HepG2 (cell line): Measurements from ENCODE around the gene DOHH. TPM values are rescaled to one million over a fixed set of nuclear protein-coding genes. Genes with fewer than 3 reads are reported as not detected.

Source experiments
- ATAC-seq: fragments of 200-7000 bp; cut with Tn5 transposase; 3 replicates; pipeline ENCODE4 v1.9.1; 2020; ENCODE audit warnings: mild to moderate bottlenecking, moderate library complexity
- BruUV-seq: library from RNA; stranded (reverse); fragments of 400-500 nt; replicated peaks from 2 replicates; lab custom pipeline; 2021; lab: Mats Ljungman, UMichigan
- CTCF ChIA-PET: fragments of 300-600 bp; formaldehyde crosslinking; extraction: SDS; loops from one replicate; lab custom pipeline; 2021; ENCODE audit warnings: low total read pairs, inconsistent platforms, low intra/inter-chr PET ratio; lab: Yijun Ruan, JAX
- POLR2A ChIA-PET: fragments of 350-600 bp; sonication (Branson Sonifier 250); formaldehyde crosslinking; loops from one replicate; lab custom pipeline; 2020; ENCODE audit warnings: antibody characterized with exemption, inconsistent platforms; lab: Yijun Ruan, JAX
- DNase-seq: peaks from one replicate; pipeline ENCODE4 v3.0.0-alpha.2; 2015; ENCODE audit warnings: low spot score
- FAIRE-seq: peaks from 3 replicates; lab custom pipeline; 2011; peaks lifted over from hg19 to GRCh38; lab: Jason Lieb, UNC
- H2AFZ ChIP-seq: one replicate; pipeline ENCODE4 v1.6.1; 2011; ENCODE audit warnings: low read length, inconsistent platforms
- H3K27ac ChIP-seq: fragments of 300-600 bp; 3 replicates; pipeline ENCODE4 v1.8.0; 2011; ENCODE audit warnings: mixed run types, mild to moderate bottlenecking, mixed read lengths, low read length, inconsistent platforms; ENCODE audit not compliant: insufficient read depth; ENCODE audit errors: extremely low read length
- H3K27me3 ChIP-seq, 2 experiments: fragments of 200-600 bp in 1 of 2; 2 replicates in 1 of 2; 3 replicates in 1 of 2; pipeline versions ENCODE4 v1.6.0 to v1.8.0; 2011; ENCODE audit warnings: low read length in 2 of 2, mild to moderate bottlenecking in 2 of 2, moderate library complexity in 2 of 2, inconsistent platforms in 1 of 2; ENCODE audit not compliant: insufficient read depth in 2 of 2, control insufficient read depth in 1 of 2
- H3K36me3 ChIP-seq, 2 experiments: fragments of 200-600 bp in 1 of 2; replicated peaks in 1 of 2; 2 replicates in 1 of 2; 3 replicates in 1 of 2; pipeline versions ENCODE4 v1.5.1 to v1.8.0; 2011; ENCODE audit warnings: low read length in 2 of 2, inconsistent platforms in 1 of 2; ENCODE audit not compliant: insufficient read depth in 2 of 2, control insufficient read depth in 1 of 2
- H3K4me1 ChIP-seq: 2 replicates; pipeline ENCODE4 v1.5.1; 2012; ENCODE audit warnings: low read length, inconsistent platforms; ENCODE audit not compliant: insufficient read depth
- H3K4me2 ChIP-seq: 2 replicates; pipeline ENCODE4 v1.6.0; 2011; ENCODE audit warnings: low read depth, low read length, inconsistent platforms
- H3K4me3 ChIP-seq, 3 experiments: fragments of 200-600 bp in 1 of 3; sonication (generic), shearing (Covaris generic) in 1 of 3; replicated peaks in 1 of 3; 2 replicates each; pipeline ENCODE4 v1.5.1; 2011 to 2016; ENCODE audit warnings: low read length in 3 of 3, inconsistent platforms in 2 of 3, low read depth in 2 of 3, mild to moderate bottlenecking in 2 of 3, control low read depth in 1 of 3, mixed read lengths in 1 of 3; ENCODE audit not compliant: insufficient read depth in 1 of 3
- H3K79me2 ChIP-seq: one replicate; pipeline ENCODE4 v1.6.1; 2011; ENCODE audit warnings: low read length, inconsistent platforms; ENCODE audit not compliant: insufficient read depth
- H3K9ac ChIP-seq: 2 replicates; pipeline ENCODE4 v1.6.0; 2011; ENCODE audit warnings: mild to moderate bottlenecking, low read depth, low read length, inconsistent platforms; ENCODE audit not compliant: insufficient read depth
- H3K9me3 ChIP-seq: 2 replicates; pipeline ENCODE4 v1.5.1; 2012; ENCODE audit warnings: mild to moderate bottlenecking, low read length
- H4K20me1 ChIP-seq: 2 replicates; pipeline ENCODE4 v1.6.0; 2011; ENCODE audit warnings: inconsistent platforms, mild to moderate bottlenecking, low read length, moderate library complexity; ENCODE audit not compliant: insufficient read depth
- AGO2 ChIP-seq: fragments of 200-400 bp; formaldehyde crosslinking; optimal IDR thresholded peaks from 2 replicates; pipeline ENCODE3; 2017; ENCODE audit warnings: mild to moderate bottlenecking, low read depth, low read length, moderate library complexity
- HNF1B ChIP-seq: sonication (generic); formaldehyde crosslinking; IDR thresholded peaks from 2 replicates; pipeline ENCODE4 v1.5.1; 2020; ENCODE audit warnings: mild to moderate bottlenecking, moderate library complexity, missing genetic modification reagents
- PATZ1 ChIP-seq: sonication (generic); formaldehyde crosslinking; IDR thresholded peaks from 2 replicates; pipeline ENCODE4 v1.4.0; 2020; ENCODE audit warnings: missing genetic modification reagents
- ZNF609 ChIP-seq: sonication (generic); formaldehyde crosslinking; IDR thresholded peaks from 2 replicates; pipeline ENCODE4 v1.4.0; 2020; ENCODE audit warnings: mild to moderate bottlenecking, missing genetic modification reagents, borderline replicate concordance
- ZNF747 ChIP-seq: sonication (generic); formaldehyde crosslinking; IDR thresholded peaks from 2 replicates; pipeline ENCODE4 v1.8.1; 2023; ENCODE audit warnings: missing genetic modification reagents, mild to moderate bottlenecking, borderline replicate concordance
- WGBS: methylation state at CpG from one replicate; pipeline ENCODE4 v1.1.6; 2017; ENCODE audit warnings: low lambda C conversion rate; 5-methylcytosine and 5-hydroxymethylcytosine counted together
- in situ Hi-C: cut with HindIII; loops from 2 replicates; pipeline ENCODE4 v1.10.0; 2017; ENCODE audit warnings: low pct_unique_long_range_greater_than_20kb; ENCODE audit not compliant: extremely low pct_ligation_motif_present
- intact Hi-C: fragments of 100-400 bp; cut with micrococcal nuclease; formaldehyde crosslinking; loops from one replicate; pipeline ENCODE4 v1.10.0; 2022; ENCODE audit not compliant: unreplicated experiment
- polyA plus RNA-seq, 8 experiments: library from polyadenylated mRNA; depleted of rRNA in 3 of 8; stranded (reverse) in 7 of 8; unstranded in 1 of 8; fragments of >200 nt; fragmentation: Illumina TruSeq in 4 of 8; extraction: Trizol in 4 of 8; gene quantifications; 2 replicates each; pipeline versions ENCODE4 v1.2.1 to v1.2.3, GENCODE V29; 2011 to 2016; ENCODE audit warnings: low read depth in 4 of 8, missing spikeins in 1 of 8, mixed read lengths in 1 of 8; ENCODE audit not compliant: insufficient read depth in 1 of 8
- total RNA-seq, 5 experiments: library from RNA; depleted of rRNA; stranded (reverse); fragments of >200 nt; fragmentation: Illumina TruSeq; extraction: Trizol; gene quantifications; 2 replicates each; pipeline ENCODE4 v1.2.3, GENCODE V29; 2016; ENCODE audit warnings: low read depth in 1 of 5

DOHH gene
- total and polyA plus RNA-seq, 2 of the 13 experiments (the other 11 are each of a cell fraction or from before 2014, with no cell fraction given), result 3.5 to 13.7 TPM

- no peak overlapping the region for H2AFZ ChIP-seq
- H3K4me3 ChIP-seq, result no peak overlapping the region
- H4K20me1 ChIP-seq, result peaks cover 27% of the 10 kb centered on the region; the same call in 1 of the 2 replicates
- TF ChIP-seq ZNF747 (CRISPR knock-in tag), result no peak
- no peak for TF ChIP-seq PATZ1 (CRISPR knock-in tag)
- TF ChIP-seq AGO2, result peak; percentile 39
- TF ChIP-seq, all 625 proteins: peak for 1
- Histone ChIP-seq H3K27ac (no peak overlapping the region), H3K4me2 (no peak overlapping the region), H3K36me3 (peaks cover 14 to 32% of the 10 kb centered on the region in 2 experiments; a peak in 4 of 5 replicates), H3K9ac (no peak overlapping the region), H3K9me3 (no peaks in the 10 kb centered on the region), H3K4me1 (peaks cover 15% of the 10 kb centered on the region), H3K79me2 (peaks cover 43% of the 10 kb centered on the region), H3K27me3 (no peaks in the 10 kb centered on the region)
- in situ Hi-C loops, result no loop called here
- CTCF ChIA-PET, result no interaction called here
- intact Hi-C loops, result no loop called here
- WGBS, result 100% methylated on average over 3 of the region's 18 CpGs
- no peak for FAIRE-seq
- POLR2A ChIA-PET, result no interaction called here
- no TSS peak for BruUV-seq
- ATAC-seq, result no peak
- no peak for DNase-seq
These were observed 18.7 kb upstream of the DOHH start for GRCh38 chr19:3519126-3519525.

- Histone ChIP-seq H4K20me1 (peaks cover 32% of the 10 kb centered on the region; the same call in 1 of the 2 replicates), H3K9ac (no peak overlapping the region), H3K9me3 (no peaks in the 10 kb centered on the region), H3K27me3 (no peaks in the 10 kb centered on the region), H3K4me1 (peaks cover 15% of the 10 kb centered on the region), H3K4me3 (no peak overlapping the region), H3K4me2 (no peak overlapping the region), H3K36me3 (peaks cover 14 to 27% of the 10 kb centered on the region in 2 experiments; a peak in 4 of 5 replicates), H3K79me2 (peaks cover 47% of the 10 kb centered on the region), H2AFZ (no peak overlapping the region), H3K27ac (no peak overlapping the region)
- ChIA-PET POLR2A (no interaction called here), CTCF (no interaction called here)
- in situ Hi-C loops, result no loop called here
- no peak for ATAC-seq
- no TSS peak for BruUV-seq
- TF ChIP-seq HNF1B (CRISPR knock-in tag) (0 out of 2 replicates have a peak, but pooled peaks have one; percentile 0), ZNF609 (no peak)
- intact Hi-C loops, result no loop called here
- FAIRE-seq, result no peak
- no peak for DNase-seq
- 93% methylated on average over 2 of the region's 2 CpGs for WGBS
These were observed 18.2 kb upstream of the DOHH start for GRCh38 chr19:3518659-3519058.
